Mononuclear cell (primary cell): Measurements from ENCODE around the gene SSRP1. TPM values are rescaled to one million over a fixed set of nuclear protein-coding genes. Genes with fewer than 3 reads are reported as not detected.

Experiments used
- total RNA-seq: library from RNA; depleted of rRNA; stranded (reverse); fragments of >200 nt; gene quantifications from one replicate; pipeline ENCODE4 v1.2.3, GENCODE V29; 2012

The SSRP1 gene
- total RNA-seq, 1 donor = 22.7 TPM

Other genes with a start within 250 kb of the SSRP1 start
- gene LRRC55, start 153.9 kb downstream of the SSRP1 start, total RNA-seq = not detected
- not detected for gene APLNR, start 98.6 kb downstream of the SSRP1 start, total RNA-seq
- 4.2 TPM for gene TNKS1BP1, start 10.9 kb downstream of the SSRP1 start, total RNA-seq
- gene P2RX3, start 2.5 kb upstream of the SSRP1 start, total RNA-seq = not detected
- gene PRG3, start 45.3 kb upstream of the SSRP1 start, total RNA-seq = not detected
- 0.21 TPM for gene PRG2, start 54.8 kb upstream of the SSRP1 start, total RNA-seq
- gene SLC43A3, start 91.2 kb upstream of the SSRP1 start, total RNA-seq = 41.9 TPM
- 0.10 TPM for gene RTN4RL2, start 124.6 kb upstream of the SSRP1 start, total RNA-seq
- gene SLC43A1, start 179.8 kb upstream of the SSRP1 start, total RNA-seq = 4.6 TPM
- gene TIMM10, start 194.9 kb upstream of the SSRP1 start, total RNA-seq = 4.8 TPM
- 0.10 TPM for gene SMTNL1, start 201.7 kb upstream of the SSRP1 start, total RNA-seq
- gene UBE2L6, start 231.8 kb upstream of the SSRP1 start, total RNA-seq = 40.1 TPM